GM19023 (cell line): Measurements from ENCODE around the gene TPM1.

ENCODE experiments used
- ATAC-seq: cut with Tn5 transposase; IDR thresholded peaks from one replicate; pipeline ENCODE4 v1.9.1; 2021; ENCODE audit warnings: mild to moderate bottlenecking, moderate library complexity; ENCODE audit not compliant: unreplicated experiment

Gene TPM1

GRCh38 chr15:63072023-63072650 lies 29.6 kb downstream of the TPM1 start:
- no peak for ATAC-seq

- ATAC-seq = no peak
These were observed 30.3 kb downstream of the TPM1 start for GRCh38 chr15:63072809-63073277.

GRCh38 chr15:63073497-63074172 lies 31.1 kb downstream of the TPM1 start:
- no peak for ATAC-seq

- ATAC-seq = no peak
These were observed 32.8 kb downstream of the TPM1 start for GRCh38 chr15:63075015-63075983.

GRCh38 chr15:63075984-63076713 lies 33.6 kb downstream of the TPM1 start:
- no peak for ATAC-seq

GRCh38 chr15:63076714-63077046 lies 34.1 kb downstream of the TPM1 start:
- ATAC-seq = no peak

- no peak for ATAC-seq
These were observed 35.4 kb downstream of the TPM1 start for GRCh38 chr15:63077952-63078351.

- ATAC-seq = no peak
These were observed 37.5 kb downstream of the TPM1 start for GRCh38 chr15:63079947-63080626.

GRCh38 chr15:63080634-63081250 lies 38.2 kb downstream of the TPM1 start:
- no peak for ATAC-seq

GRCh38 chr15:63082366-63082765 lies 39.8 kb downstream of the TPM1 start:
- ATAC-seq = no peak

GRCh38 chr15:63083044-63083443 lies 40.5 kb downstream of the TPM1 start:
- no peak for ATAC-seq

- ATAC-seq = no peak
These were observed 41.0 kb downstream of the TPM1 start for GRCh38 chr15:63083541-63083940.

- ATAC-seq = no peak
These were observed 42.3 kb downstream of the TPM1 start for GRCh38 chr15:63084806-63085205.

GRCh38 chr15:63085289-63085688 lies 42.7 kb downstream of the TPM1 start:
- no peak for ATAC-seq

- no peak for ATAC-seq
These were observed 43.7 kb downstream of the TPM1 start for GRCh38 chr15:63086271-63086670.

GRCh38 chr15:63086947-63087346 lies 44.4 kb downstream of the TPM1 start:
- no peak for ATAC-seq

- ATAC-seq = no peak
These were observed 46.1 kb downstream of the TPM1 start for GRCh38 chr15:63088533-63089245.

GRCh38 chr15:63089260-63090043 lies 46.9 kb downstream of the TPM1 start:
- no peak for ATAC-seq

GRCh38 chr15:63090472-63090871 lies 47.9 kb downstream of the TPM1 start:
- no peak for ATAC-seq
